SH-SY5Y (cell line): ENCODE results near the gene PBRM1.

Source experiments
- GATA2 ChIP-seq: IDR thresholded peaks from 2 replicates; pipeline ENCODE4 v1.6.1; 2011; ENCODE audit warnings: mild to moderate bottlenecking, low read depth, low read length
- GATA3 ChIP-seq: IDR thresholded peaks from 2 replicates; pipeline ENCODE4 v1.6.1; 2011; ENCODE audit warnings: low read depth, mild to moderate bottlenecking, low read length, moderate library complexity

The PBRM1 gene

GRCh38 chr3:52524752-52525679 lies 160.7 kb downstream of the PBRM1 start:
- no peak for TF ChIP-seq GATA3

- TF ChIP-seq GATA2 (no peak), GATA3 (no peak)
Observed at GRCh38 chr3:52524258-52524751, 161.4 kb downstream of the PBRM1 start.

- TF ChIP-seq GATA2 (no peak), GATA3 (no peak)
Observed at GRCh38 chr3:52523386-52524257, 162.1 kb downstream of the PBRM1 start.

- TF ChIP-seq GATA3 (no peak), GATA2 (no peak)
Observed at GRCh38 chr3:52522651-52523251, 163.0 kb downstream of the PBRM1 start.

- TF ChIP-seq GATA2 (no peak), GATA3 (no peak)
Observed at GRCh38 chr3:52521881-52522650, 163.6 kb downstream of the PBRM1 start.

GRCh38 chr3:52521488-52521824 lies 164.3 kb downstream of the PBRM1 start:
- TF ChIP-seq GATA2 (no peak), GATA3 (no peak)

- TF ChIP-seq GATA3 (no peak), GATA2 (no peak)
Observed at GRCh38 chr3:52520716-52521487, 164.8 kb downstream of the PBRM1 start.

GRCh38 chr3:52520141-52520667 lies 165.5 kb downstream of the PBRM1 start:
- TF ChIP-seq GATA2, result no peak
- TF ChIP-seq GATA3, result no peak

GRCh38 chr3:52519445-52520140 lies 166.1 kb downstream of the PBRM1 start:
- TF ChIP-seq GATA3, result no peak
- TF ChIP-seq GATA2, result no peak

GRCh38 chr3:52518723-52519444 lies 166.8 kb downstream of the PBRM1 start:
- no peak for TF ChIP-seq GATA3
- TF ChIP-seq GATA2, result no peak

- TF ChIP-seq GATA3, result no peak
- TF ChIP-seq GATA2, result no peak
Observed at GRCh38 chr3:52517796-52518722, 167.7 kb downstream of the PBRM1 start.
